Lower leg skin (tissue), 4 donors: ENCODE results near the gene IGSF22. TPM values are rescaled to one million over a fixed set of nuclear protein-coding genes. Genes with fewer than 3 reads are reported as not detected.

ENCODE experiments used
- DNase-seq, 2 donors: peaks; one replicate each; pipeline ENCODE4 v3.0.0-alpha.2; 2019; ENCODE audit warnings: low spot score in 2 of 2
- H3K4me3 ChIP-seq: fragments of 200-600 bp; sonication (generic); 2 replicates; pipeline ENCODE4 v1.5.1; 2017; ENCODE audit warnings: mild to moderate bottlenecking, low read depth; ENCODE audit not compliant: poor library complexity, severe bottlenecking
- POLR2A ChIP-seq, 2 donors: fragments of 450-650 bp; IDR thresholded peaks; one replicate each; pipeline ENCODE4 v1.6.1; 2016 to 2017; ENCODE audit warnings: antibody characterized with exemption in 2 of 2, mild to moderate bottlenecking in 1 of 2, moderate library complexity in 1 of 2
- WGBS, 2 donors: methylation state at CpG; one replicate each; pipeline ENCODE4 v1.1.5; 2018; 5-methylcytosine and 5-hydroxymethylcytosine counted together
- intact Hi-C: fragments of 100-400 bp; cut with DNase I; formaldehyde crosslinking; loops from one replicate; pipeline ENCODE4 v1.15.0; 2023; ENCODE audit warnings: low total_unique reads
- total RNA-seq, 4 donors: library from RNA; depleted of rRNA; stranded (reverse); fragments of >200 nt; gene quantifications; one replicate each; pipeline ENCODE4 v1.1.0, GENCODE V29; 2016
- TF ChIP-seq, protein P1 (sequence below), 3 donors: fragments of 450-650 bp; IDR thresholded peaks; one replicate each; pipeline ENCODE4 v1.5.1; 2016; ENCODE audit warnings: antibody characterized with exemption in 3 of 3, mild to moderate bottlenecking in 3 of 3, moderate library complexity in 2 of 3

The IGSF22 gene
- total RNA-seq, 4 donors from 2014 or later: 0.15 to 0.68 (median 0.34) TPM; not detected in 1

DNA sequence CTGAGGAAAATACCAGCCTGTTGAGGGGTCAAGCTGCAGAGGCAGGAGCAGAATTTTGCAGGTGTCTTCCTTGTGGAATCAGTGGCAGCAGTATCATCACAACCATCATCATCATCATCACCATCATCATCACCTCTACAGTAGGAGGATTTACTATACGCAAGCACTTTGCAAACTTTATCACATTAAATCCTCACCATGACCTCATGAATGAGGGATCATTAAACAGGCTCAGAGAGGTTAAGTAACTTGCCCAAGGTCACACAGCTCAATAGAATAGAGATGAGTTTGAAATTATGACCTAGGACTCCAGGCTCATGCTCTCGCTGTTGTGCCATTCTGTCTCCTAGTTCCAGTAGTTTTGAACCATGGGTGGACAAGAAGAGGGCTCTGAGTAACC, 40.0 kb upstream of the IGSF22 start:
- 96% methylated on average over 2 of the region's 2 CpGs for WGBS, 2 donors
- H3K4me3 ChIP-seq: no peak overlapping the region
- no peak for TF ChIP-seq POLR2A (IDR thresholded peaks at IDR 0.05)
- TF ChIP-seq, protein P1, sequence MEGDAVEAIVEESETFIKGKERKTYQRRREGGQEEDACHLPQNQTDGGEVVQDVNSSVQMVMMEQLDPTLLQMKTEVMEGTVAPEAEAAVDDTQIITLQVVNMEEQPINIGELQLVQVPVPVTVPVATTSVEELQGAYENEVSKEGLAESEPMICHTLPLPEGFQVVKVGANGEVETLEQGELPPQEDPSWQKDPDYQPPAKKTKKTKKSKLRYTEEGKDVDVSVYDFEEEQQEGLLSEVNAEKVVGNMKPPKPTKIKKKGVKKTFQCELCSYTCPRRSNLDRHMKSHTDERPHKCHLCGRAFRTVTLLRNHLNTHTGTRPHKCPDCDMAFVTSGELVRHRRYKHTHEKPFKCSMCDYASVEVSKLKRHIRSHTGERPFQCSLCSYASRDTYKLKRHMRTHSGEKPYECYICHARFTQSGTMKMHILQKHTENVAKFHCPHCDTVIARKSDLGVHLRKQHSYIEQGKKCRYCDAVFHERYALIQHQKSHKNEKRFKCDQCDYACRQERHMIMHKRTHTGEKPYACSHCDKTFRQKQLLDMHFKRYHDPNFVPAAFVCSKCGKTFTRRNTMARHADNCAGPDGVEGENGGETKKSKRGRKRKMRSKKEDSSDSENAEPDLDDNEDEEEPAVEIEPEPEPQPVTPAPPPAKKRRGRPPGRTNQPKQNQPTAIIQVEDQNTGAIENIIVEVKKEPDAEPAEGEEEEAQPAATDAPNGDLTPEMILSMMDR (IDR thresholded peaks at IDR 0.05): no peak
- DNase-seq: no peak
- intact Hi-C loops: no loop called here

DNA sequence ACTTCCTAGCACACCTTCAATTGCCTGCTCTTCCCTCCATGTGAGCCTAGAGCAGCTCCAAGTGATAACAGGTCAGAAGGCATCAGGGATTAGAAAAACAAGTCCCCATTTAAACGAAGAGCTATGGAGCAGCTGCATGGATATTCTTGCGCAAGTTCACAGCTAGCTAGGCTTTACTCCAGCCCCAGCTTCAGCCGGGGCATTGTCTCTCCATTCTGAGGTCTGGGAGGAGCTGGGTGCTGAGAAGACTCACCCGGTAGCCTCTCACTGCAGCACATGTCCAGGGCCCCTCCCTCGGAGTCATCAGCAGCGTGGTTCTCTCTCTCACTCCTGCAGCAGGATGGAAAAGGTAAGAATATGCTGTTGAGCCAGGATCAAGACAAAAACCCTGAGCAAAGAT, 39.6 kb upstream of the IGSF22 start:
- no peak overlapping the region for H3K4me3 ChIP-seq
- TF ChIP-seq POLR2A (IDR thresholded peaks at IDR 0.05): no peak
- TF ChIP-seq, protein P1 (IDR thresholded peaks at IDR 0.05): no peak
- intact Hi-C loops: no loop called here
- WGBS, 2 donors: 46 to 50% methylated on average over 6 of the region's 6 CpGs
- DNase-seq: no peak

DNA sequence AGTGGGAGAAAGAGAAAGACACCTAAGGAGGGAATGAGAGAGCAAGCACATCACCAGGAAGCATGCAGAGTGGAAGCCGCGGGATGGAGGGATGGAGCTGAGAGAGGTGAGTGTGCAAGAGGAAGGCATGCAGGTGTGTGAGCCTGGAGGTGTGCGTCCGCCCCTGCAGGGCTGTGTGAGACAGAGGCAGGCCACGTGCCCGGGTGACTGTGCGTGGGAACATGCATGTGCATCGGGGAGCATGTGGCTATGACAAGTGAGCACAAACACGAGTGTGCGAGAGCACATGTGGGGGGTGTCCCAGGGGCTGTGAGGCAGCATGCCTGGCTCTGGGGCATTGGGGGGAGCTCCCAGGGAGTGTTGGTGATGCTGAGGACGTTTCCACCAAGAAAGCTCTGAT, 35.8 kb upstream of the IGSF22 start:
- no peak for DNase-seq
- TF ChIP-seq, protein P1 (IDR thresholded peaks at IDR 0.05): no peak
- no peak for TF ChIP-seq POLR2A (IDR thresholded peaks at IDR 0.05)
- 85% methylated on average over 11 of the region's 11 CpGs for WGBS, 2 donors
- intact Hi-C loops: no loop called here
- no peak overlapping the region for H3K4me3 ChIP-seq

DNA sequence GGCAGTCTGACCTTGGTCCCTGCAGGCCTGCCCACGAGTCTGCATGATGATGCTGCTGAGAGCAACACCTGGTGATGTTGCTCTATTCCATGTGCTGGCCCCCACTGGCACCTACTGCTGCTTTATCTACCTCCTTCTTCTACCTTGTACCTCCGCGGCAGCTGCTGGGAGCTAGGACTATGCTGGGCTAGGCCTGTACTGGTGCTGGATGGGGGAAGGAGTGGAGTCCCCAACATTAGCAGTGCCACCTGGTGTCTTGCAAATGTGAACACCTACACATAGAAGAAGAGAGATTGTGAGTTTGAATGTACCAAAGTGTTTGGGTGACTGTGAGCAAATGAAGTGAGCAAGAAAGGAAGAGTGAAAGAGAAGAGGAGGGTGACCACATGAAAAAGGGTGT, 35.2 kb upstream of the IGSF22 start:
- H3K4me3 ChIP-seq: no peak overlapping the region
- DNase-seq: no peak
- 81 to 91% methylated on average over 3 of the region's 3 CpGs for WGBS, 2 donors
- TF ChIP-seq, protein P1 (IDR thresholded peaks at IDR 0.05): no peak
- TF ChIP-seq POLR2A (IDR thresholded peaks at IDR 0.05): no peak
- intact Hi-C loops: no loop called here

DNA sequence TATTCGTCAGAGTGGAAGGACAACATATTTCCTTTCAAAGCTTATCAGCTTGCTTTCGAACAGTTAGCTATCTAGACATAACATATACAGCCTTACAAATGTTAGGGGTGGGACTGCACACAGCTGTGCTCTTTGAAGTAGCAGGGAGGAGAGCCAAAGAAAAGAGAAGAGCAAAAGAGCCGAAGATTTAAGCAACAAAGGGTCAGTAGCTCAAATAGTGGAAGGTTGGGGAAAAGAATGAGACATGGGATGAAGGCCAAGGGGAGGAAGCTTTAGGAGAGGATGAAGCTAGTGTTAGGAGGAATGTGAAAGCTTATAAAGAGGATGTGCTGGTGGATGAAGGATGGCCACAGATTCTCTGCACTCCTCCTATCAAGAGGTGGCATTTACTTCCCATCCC, 31.8 kb upstream of the IGSF22 start:
- H3K4me3 ChIP-seq: no peak overlapping the region
- WGBS, 2 donors: 50 to 61% methylated on average over 3 of the region's 3 CpGs
- no peak for DNase-seq
- TF ChIP-seq, protein P1 (IDR thresholded peaks at IDR 0.05): no peak
- TF ChIP-seq POLR2A (IDR thresholded peaks at IDR 0.05): no peak
- intact Hi-C loops: no loop called here

DNA sequence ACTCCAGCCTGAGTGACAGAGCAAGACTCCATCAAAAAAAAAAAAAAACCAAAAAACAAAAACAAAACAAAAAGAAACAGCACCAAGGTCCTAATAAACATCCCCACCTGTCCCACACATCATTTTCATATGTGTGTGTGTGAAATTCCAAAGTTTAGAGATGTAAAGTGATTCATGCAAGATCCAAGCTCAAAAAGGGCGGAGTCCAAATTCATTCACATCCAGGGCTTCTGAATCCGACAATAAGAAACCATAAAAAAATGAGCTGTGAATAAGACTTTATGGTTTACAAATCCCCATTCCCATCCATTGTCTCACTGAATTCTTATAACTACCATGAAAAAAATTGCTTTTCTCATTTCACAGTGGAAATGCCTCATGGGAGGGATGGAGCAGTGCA, 30.9 kb upstream of the IGSF22 start:
- no peak for TF ChIP-seq POLR2A (IDR thresholded peaks at IDR 0.05)
- TF ChIP-seq, protein P1 (IDR thresholded peaks at IDR 0.05): no peak
- intact Hi-C loops: no loop called here
- H3K4me3 ChIP-seq: no peak overlapping the region
- WGBS, 2 donors: 74 to 79% methylated on average over 2 of the region's 2 CpGs
- DNase-seq: no peak
